Thyroid gland (tissue), 4 donors: Measurements from ENCODE around the gene ARHGAP30. TPM values are rescaled to one million over a fixed set of nuclear protein-coding genes. Genes with fewer than 3 reads are reported as not detected.
"Not testable (repeated sequence)": the region's sequence is repeated elsewhere in the genome, so short reads cannot be mapped to it uniquely, and the experiment has no call there.

Source experiments
- DNase-seq, 2 donors: peaks; one replicate each; pipeline ENCODE4 v3.0.0-alpha.2; 2019
- H3K27ac ChIP-seq, 3 donors: fragments of 200-600 bp; sonication (generic); 1 replicate in 2 of 3; 2 replicates in 1 of 3; pipeline ENCODE4 v1.5.1; 2016 to 2019; ENCODE audit warnings: mild to moderate bottlenecking in 1 of 3, moderate library complexity in 1 of 3
- H3K27me3 ChIP-seq: fragments of 200-600 bp; sonication (generic); one replicate; pipeline ENCODE4 v1.5.1; 2019
- H3K36me3 ChIP-seq, 2 donors: fragments of 200-600 bp; sonication (generic); one replicate each; pipeline ENCODE4 v1.5.1; 2016 to 2019
- H3K4me1 ChIP-seq, 2 donors: fragments of 200-600 bp; sonication (generic); one replicate each; pipeline ENCODE4 v1.5.1; 2017 to 2019
- H3K4me3 ChIP-seq, 3 donors: fragments of 200-600 bp; sonication (generic); replicated peaks in 1 of 3; 1 replicate in 2 of 3; 2 replicates in 1 of 3; pipeline ENCODE4 v1.5.1; 2016; ENCODE audit warnings: mild to moderate bottlenecking in 1 of 3
- H3K9me3 ChIP-seq: fragments of 200-600 bp; sonication (generic); one replicate; pipeline ENCODE4 v1.5.1; 2017
- POLR2A ChIP-seq, 2 donors: fragments of 450-650 bp; IDR thresholded peaks; one replicate each; pipeline ENCODE4 v1.6.1; 2017; ENCODE audit warnings: antibody characterized with exemption in 2 of 2, mild to moderate bottlenecking in 2 of 2, moderate library complexity in 1 of 2
- WGBS, 2 donors: methylation state at CpG; one replicate each; pipeline ENCODE4 v1.1.5; 2017; 5-methylcytosine and 5-hydroxymethylcytosine counted together
- intact Hi-C: fragments of 100-400 bp; cut with DNase I; formaldehyde crosslinking; loops from one replicate; pipeline ENCODE4 v1.15.1; 2023
- total RNA-seq, 4 donors: library from RNA; depleted of rRNA; stranded (reverse); fragments of >200 nt; gene quantifications; one replicate each; pipeline ENCODE4 v1.2.3, GENCODE V29; 2016
- TF ChIP-seq, protein P1 (sequence below), 6 experiments: fragments of 200-600 bp in 3 of 6; fragments of 450-650 bp in 3 of 6; sonication (generic) in 3 of 6; IDR thresholded peaks; one replicate each; pipeline ENCODE4 v1.5.1; 2016 to 2019; ENCODE audit warnings: antibody characterized with exemption in 6 of 6, mild to moderate bottlenecking in 2 of 6, inconsistent platforms in 1 of 6, moderate library complexity in 1 of 6

Gene ARHGAP30
- total RNA-seq, 4 donors from 2014 or later = 1.4 to 3.5 (median 2.9) TPM

DNA sequence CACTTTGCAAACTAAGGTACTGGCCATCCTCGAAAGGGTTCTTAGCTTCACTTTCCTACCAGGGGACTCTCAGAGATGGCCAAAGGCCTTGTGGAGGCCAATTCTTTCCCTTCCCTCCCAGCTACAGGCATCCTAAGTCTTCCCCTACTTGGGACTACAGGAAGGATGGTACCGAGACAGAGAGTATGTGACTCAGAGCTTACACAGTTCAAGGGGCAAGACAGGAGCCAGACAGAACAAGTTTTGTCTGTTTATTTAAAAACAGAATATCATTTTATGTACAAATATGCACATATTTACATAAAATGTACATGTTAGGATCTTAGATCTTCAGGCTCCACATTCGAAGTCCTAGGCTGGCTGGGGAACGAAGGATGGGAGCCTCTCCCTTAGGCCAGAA, 1.1 kb upstream of the ARHGAP30 start:
- WGBS, 2 donors = 90 to 92% methylated on average over 4 of the region's 4 CpGs
- Histone ChIP-seq H3K4me3 (no peak overlapping the region), H3K9me3 (no peaks in the 10 kb centered on the region), H3K27me3 (no peaks in the 10 kb centered on the region), H3K36me3 (no peaks in the 10 kb centered on the region), H3K27ac (no peak overlapping the region), H3K4me1 (no peaks in the 10 kb centered on the region)
- DNase-seq = no peak
- TF ChIP-seq POLR2A (IDR thresholded peaks at IDR 0.05) = no peak
- TF ChIP-seq, protein P1, sequence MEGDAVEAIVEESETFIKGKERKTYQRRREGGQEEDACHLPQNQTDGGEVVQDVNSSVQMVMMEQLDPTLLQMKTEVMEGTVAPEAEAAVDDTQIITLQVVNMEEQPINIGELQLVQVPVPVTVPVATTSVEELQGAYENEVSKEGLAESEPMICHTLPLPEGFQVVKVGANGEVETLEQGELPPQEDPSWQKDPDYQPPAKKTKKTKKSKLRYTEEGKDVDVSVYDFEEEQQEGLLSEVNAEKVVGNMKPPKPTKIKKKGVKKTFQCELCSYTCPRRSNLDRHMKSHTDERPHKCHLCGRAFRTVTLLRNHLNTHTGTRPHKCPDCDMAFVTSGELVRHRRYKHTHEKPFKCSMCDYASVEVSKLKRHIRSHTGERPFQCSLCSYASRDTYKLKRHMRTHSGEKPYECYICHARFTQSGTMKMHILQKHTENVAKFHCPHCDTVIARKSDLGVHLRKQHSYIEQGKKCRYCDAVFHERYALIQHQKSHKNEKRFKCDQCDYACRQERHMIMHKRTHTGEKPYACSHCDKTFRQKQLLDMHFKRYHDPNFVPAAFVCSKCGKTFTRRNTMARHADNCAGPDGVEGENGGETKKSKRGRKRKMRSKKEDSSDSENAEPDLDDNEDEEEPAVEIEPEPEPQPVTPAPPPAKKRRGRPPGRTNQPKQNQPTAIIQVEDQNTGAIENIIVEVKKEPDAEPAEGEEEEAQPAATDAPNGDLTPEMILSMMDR (IDR thresholded peaks at IDR 0.05) = no peak
- intact Hi-C loops = no loop called here

DNA sequence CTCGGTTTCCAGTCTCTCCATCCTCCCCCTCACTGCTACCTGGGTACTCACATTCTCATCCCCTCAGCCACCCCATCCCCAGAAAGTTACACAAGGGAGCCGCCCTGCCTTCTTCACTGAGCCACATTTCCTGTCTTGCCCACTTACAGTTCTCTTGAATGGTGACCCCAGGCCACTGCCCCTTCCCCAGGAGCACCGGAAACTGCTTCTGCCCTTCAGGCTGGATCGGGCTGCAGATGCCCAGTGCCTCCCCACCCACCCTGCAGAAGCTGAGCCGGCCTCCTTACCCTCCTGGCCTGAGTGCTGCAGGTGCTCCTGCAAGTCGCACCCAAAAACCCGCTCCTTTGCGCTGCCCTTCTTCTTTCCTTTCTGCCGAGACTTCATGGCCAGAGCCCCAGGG, 450 bp downstream of the ARHGAP30 start:
- Histone ChIP-seq H3K36me3 (no peaks in the 10 kb centered on the region), H3K27ac (peak overlapping the region in 1 of 3 donors; percentile 24), H3K27me3 (no peaks in the 10 kb centered on the region), H3K4me1 (no peaks in the 10 kb centered on the region), H3K9me3 (no peaks in the 10 kb centered on the region), H3K4me3 (no peak overlapping the region)
- TF ChIP-seq POLR2A (IDR thresholded peaks at IDR 0.05) = no peak
- no peak for DNase-seq
- WGBS, 2 donors = 71 to 81% methylated on average over 8 to 9 of the region's 9 CpGs
- intact Hi-C loops = no loop called here

DNA sequence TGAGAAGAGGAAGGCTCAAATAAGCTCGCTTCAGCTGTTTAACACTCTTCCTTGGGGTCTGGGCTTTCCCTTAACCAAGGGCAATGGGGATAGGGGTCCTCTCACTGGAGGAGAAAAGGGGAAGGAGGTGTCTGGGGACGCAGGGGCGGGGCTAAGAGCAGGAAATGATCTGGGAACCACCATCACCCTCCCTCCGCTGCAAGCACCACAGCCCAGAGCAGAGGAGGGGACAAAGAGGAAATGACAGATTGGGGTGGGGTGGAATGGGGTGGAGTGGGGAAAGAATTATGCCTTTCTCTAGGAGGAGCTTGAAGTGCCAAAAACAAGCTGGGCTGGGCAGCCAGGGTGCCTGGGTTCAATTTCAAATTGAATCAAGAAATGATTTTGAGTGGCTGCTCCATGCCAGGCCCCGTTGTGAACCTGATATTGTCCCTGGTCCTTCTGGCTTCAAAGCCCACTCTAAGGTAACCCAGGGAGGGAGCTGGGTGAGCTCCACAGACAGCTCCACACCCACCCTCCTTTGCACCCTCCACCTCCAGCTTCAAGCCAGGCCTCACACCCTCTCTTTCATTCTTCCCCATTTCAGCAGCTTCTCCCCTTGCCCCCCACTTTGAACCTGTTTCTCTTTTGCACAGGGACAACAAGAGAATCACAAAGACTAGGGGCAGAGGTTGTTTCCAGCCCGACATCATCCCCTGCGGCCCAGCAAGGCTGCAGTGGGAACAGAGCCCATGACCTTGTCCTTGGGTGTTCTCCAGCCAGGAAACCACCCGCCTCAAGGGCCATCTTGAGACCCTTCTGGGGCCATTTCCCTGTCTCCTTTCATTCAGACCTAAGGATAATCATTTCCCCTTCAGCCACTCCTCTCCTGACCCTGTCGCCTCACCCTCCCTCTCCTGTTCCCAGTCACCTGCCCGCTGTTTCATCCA, 1.1 kb downstream of the ARHGAP30 start:
- H3K4me1 ChIP-seq = no peaks in the 10 kb centered on the region
- intact Hi-C loops = no loop called here
- H3K27ac ChIP-seq = peak overlapping the region in 1 of 3 donors; percentile 24
- no peak for TF ChIP-seq POLR2A (IDR thresholded peaks at IDR 0.05)
- TF ChIP-seq, protein P1 (IDR thresholded peaks at IDR 0.05) = no peak
- no peaks in the 10 kb centered on the region for H3K27me3 ChIP-seq
- no peak overlapping the region for H3K4me3 ChIP-seq
- no peaks in the 10 kb centered on the region for H3K36me3 ChIP-seq
- no peaks in the 10 kb centered on the region for H3K9me3 ChIP-seq
- 58 to 77% methylated on average over 10 of the region's 10 CpGs for WGBS, 2 donors
- peak; percentile 11 to 21 for DNase-seq

DNA sequence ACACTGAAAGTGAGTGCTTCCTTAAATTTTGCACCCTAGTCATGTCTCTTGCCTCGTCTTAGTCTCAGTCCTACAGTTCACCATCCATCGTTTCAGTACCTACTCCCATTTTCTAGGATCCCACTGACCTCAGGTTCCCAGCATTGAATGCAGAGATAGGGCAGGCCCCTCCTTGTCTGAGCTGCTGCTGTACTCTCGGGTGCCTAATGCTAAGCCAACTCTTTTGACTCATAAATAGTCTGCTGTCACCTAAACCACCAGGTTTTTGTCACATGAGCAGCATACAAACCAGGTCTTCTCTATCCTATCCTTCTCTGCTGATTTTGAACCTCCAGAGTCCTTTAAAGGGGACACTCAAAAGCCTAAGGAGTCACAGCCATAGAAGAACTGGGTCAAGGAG, 3.0 kb downstream of the ARHGAP30 start:
- TF ChIP-seq, protein P1 (IDR thresholded peaks at IDR 0.05) = no peak
- no peak for TF ChIP-seq POLR2A (IDR thresholded peaks at IDR 0.05)
- Histone ChIP-seq H3K4me1 (no peaks in the 10 kb centered on the region), H3K36me3 (no peaks in the 10 kb centered on the region), H3K27me3 (no peaks in the 10 kb centered on the region), H3K4me3 (no peak overlapping the region), H3K9me3 (no peaks in the 10 kb centered on the region), H3K27ac (no peak overlapping the region)
- intact Hi-C loops = no loop called here
- WGBS, 2 donors = 73 to 88% methylated on average over 3 of the region's 3 CpGs
- no peak for DNase-seq

DNA sequence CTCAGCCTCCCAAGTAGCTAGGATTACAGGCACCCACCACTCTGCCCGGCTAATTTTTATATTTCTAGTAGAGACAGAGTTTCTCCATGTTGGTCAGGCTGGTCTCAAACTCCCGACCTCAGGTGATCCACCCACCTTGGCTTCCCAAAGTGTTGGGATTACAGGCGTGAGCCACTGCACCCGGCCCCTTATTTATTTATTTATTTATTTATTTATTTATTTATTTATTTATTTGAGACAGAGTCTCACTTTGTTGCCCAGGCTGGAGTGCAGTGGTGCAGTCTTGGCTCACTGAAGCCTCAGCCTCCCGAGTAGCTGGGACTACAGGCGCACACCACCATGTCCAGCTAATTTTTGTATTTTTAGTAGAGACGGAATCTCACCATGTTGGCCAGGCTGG, 4.0 kb downstream of the ARHGAP30 start:
- H3K27ac ChIP-seq, H3K9me3 ChIP-seq, H3K36me3 ChIP-seq, DNase-seq, H3K27me3 ChIP-seq, H3K4me1 ChIP-seq, H3K4me3 ChIP-seq, intact Hi-C loops: not testable (repeated sequence)
- WGBS, 2 donors = 92 to 94% methylated on average over 7 of the region's 7 CpGs

DNA sequence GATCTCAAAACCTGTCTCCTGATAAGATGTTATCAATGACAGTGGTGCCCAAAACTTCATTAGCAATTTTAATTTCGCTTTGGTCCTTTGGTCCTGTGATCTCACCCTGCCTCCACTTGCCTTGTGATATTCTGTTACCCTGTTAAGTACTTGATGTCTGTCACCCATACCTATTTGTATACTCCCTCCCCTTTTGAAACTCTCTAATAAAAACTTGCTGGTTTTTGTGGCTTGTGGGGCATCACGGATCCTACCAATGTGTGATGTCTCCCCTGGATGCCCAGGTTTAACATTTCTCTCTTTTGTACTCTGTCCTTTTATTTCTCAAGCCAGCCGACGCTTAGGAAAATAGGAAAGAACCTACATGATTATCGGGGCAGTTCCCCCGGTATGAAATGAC, 5.8 kb downstream of the ARHGAP30 start:
- H3K4me1 ChIP-seq, intact Hi-C loops, H3K36me3 ChIP-seq, H3K4me3 ChIP-seq, H3K9me3 ChIP-seq, H3K27me3 ChIP-seq, DNase-seq, H3K27ac ChIP-seq: not testable (repeated sequence)
- 63 to 64% methylated on average over 6 of the region's 6 CpGs for WGBS, 2 donors
